PC-3 (cell line): ENCODE results near the gene HERC5. TPM values are rescaled to one million over a fixed set of nuclear protein-coding genes. Genes with fewer than 3 reads are reported as not detected.

Source experiments
- ATAC-seq: fragments of 200-7000 bp; cut with Tn5 transposase; 2 replicates; pipeline ENCODE4 v1.9.1; 2020; ENCODE audit warnings: mild to moderate bottlenecking, moderate library complexity
- BruUV-seq: library from RNA; stranded (reverse); fragments of 400-500 nt; replicated peaks from 2 replicates; lab custom pipeline; 2021; lab: Mats Ljungman, UMichigan
- CTCF ChIA-PET: fragments of 300-600 bp; sonication (Branson Sonifier 250); formaldehyde crosslinking; loops from one replicate; lab custom pipeline; 2022; ENCODE audit warnings: antibody characterized with exemption; lab: Charles Lee
- POLR2A ChIA-PET: fragments of 300-600 bp; sonication (Branson Sonifier 250); formaldehyde crosslinking; loops from one replicate; lab custom pipeline; 2022; ENCODE audit warnings: antibody characterized with exemption; ENCODE audit not compliant: unreplicated experiment; lab: Charles Lee
- DNase-seq: peaks from one replicate; pipeline ENCODE4 v3.0.0-alpha.2; 2015
- H2AFZ ChIP-seq: fragments of 300-600 bp; sonication (generic); 2 replicates; pipeline ENCODE4 v1.6.0; 2016; ENCODE audit warnings: antibody characterized with exemption, low read length
- H3F3A ChIP-seq: fragments of 300-600 bp; sonication (generic); one replicate; pipeline ENCODE4 v1.6.0; 2017; ENCODE audit warnings: antibody characterized with exemption, low read length, control low read depth, mild to moderate bottlenecking; ENCODE audit not compliant: unreplicated experiment
- H3K27ac ChIP-seq: fragments of 300-600 bp; sonication (generic); 2 replicates; pipeline ENCODE4 v1.5.1; 2016; ENCODE audit warnings: mild to moderate bottlenecking, low read length
- H3K27me3 ChIP-seq: fragments of 300-600 bp; sonication (generic); 2 replicates; pipeline ENCODE4 v1.6.1; 2016; ENCODE audit warnings: low read length, mixed read lengths
- H3K36me3 ChIP-seq: fragments of 300-600 bp; sonication (generic); 2 replicates; pipeline ENCODE4 v1.6.1; 2016; ENCODE audit warnings: low read depth, mixed run types, low read length, mixed read lengths
- H3K4me1 ChIP-seq: fragments of 300-600 bp; sonication (generic); 2 replicates; pipeline ENCODE4 v1.5.1; 2016; ENCODE audit warnings: low read length; ENCODE audit not compliant: insufficient read depth
- H3K4me2 ChIP-seq: fragments of 300-600 bp; sonication (generic); 2 replicates; pipeline ENCODE4 v1.6.0; 2016; ENCODE audit warnings: low read length
- H3K4me3 ChIP-seq: fragments of 300-600 bp; sonication (generic); 2 replicates; pipeline ENCODE4 v1.5.1; 2016; ENCODE audit warnings: mild to moderate bottlenecking, low read length, mixed read lengths
- H3K79me2 ChIP-seq: fragments of 300-600 bp; sonication (generic); 2 replicates; pipeline ENCODE4 v1.6.1; 2017; ENCODE audit warnings: low read length, mixed read lengths
- H3K9ac ChIP-seq: fragments of 300-600 bp; sonication (generic); 2 replicates; pipeline ENCODE4 v1.6.0; 2016; ENCODE audit warnings: mild to moderate bottlenecking, low read length
- H3K9me2 ChIP-seq: fragments of 300-600 bp; sonication (generic); replicated peaks from 2 replicates; pipeline ENCODE4 v1.6.1; 2016; ENCODE audit warnings: mixed run types, low read length, mixed read lengths
- H3K9me3 ChIP-seq: fragments of 300-600 bp; sonication (generic); 2 replicates; pipeline ENCODE4 v1.6.1; 2016; ENCODE audit warnings: low read length, mixed read lengths
- H4K20me1 ChIP-seq: fragments of 300-600 bp; sonication (generic); 2 replicates; pipeline ENCODE4 v1.6.1; 2016; ENCODE audit warnings: low read length, mixed read lengths
- EZH2 ChIP-seq: fragments of 300-600 bp; sonication (generic); IDR thresholded peaks from one replicate; pipeline ENCODE4 v1.6.1; 2017; ENCODE audit warnings: antibody characterized with exemption, mild to moderate bottlenecking, low read length; ENCODE audit not compliant: unreplicated experiment
- EZH2phosphoT487 ChIP-seq: fragments of 300-600 bp; sonication (generic); IDR thresholded peaks from 2 replicates; pipeline ENCODE4 v1.6.1; 2018; ENCODE audit warnings: mild to moderate bottlenecking, antibody characterized with exemption, low read length, borderline replicate concordance
- intact Hi-C: fragments of 100-400 bp; cut with micrococcal nuclease; formaldehyde crosslinking; loops from 2 replicates; pipeline ENCODE4 v1.9.0; 2023
- total RNA-seq: library from RNA; depleted of rRNA; stranded (reverse); fragments of >200 nt; gene quantifications from 2 replicates; pipeline ENCODE4 v1.2.3, GENCODE V29; 2014
- TF ChIP-seq, protein P1 (sequence below): fragments of 300-600 bp; sonication (generic); conservative IDR thresholded peaks from 2 replicates; pipeline ENCODE4 v1.5.1; 2017; ENCODE audit warnings: antibody characterized with exemption, low read depth, mild to moderate bottlenecking, low read length

The HERC5 gene
- total RNA-seq, 1 experiment from 2014 or later = 2.6 TPM

GRCh38 chr4:88409789-88410188 lies 47.1 kb upstream of the HERC5 start:
- BruUV-seq = no TSS peak
- H3K4me2 ChIP-seq = no peak overlapping the region

DNA sequence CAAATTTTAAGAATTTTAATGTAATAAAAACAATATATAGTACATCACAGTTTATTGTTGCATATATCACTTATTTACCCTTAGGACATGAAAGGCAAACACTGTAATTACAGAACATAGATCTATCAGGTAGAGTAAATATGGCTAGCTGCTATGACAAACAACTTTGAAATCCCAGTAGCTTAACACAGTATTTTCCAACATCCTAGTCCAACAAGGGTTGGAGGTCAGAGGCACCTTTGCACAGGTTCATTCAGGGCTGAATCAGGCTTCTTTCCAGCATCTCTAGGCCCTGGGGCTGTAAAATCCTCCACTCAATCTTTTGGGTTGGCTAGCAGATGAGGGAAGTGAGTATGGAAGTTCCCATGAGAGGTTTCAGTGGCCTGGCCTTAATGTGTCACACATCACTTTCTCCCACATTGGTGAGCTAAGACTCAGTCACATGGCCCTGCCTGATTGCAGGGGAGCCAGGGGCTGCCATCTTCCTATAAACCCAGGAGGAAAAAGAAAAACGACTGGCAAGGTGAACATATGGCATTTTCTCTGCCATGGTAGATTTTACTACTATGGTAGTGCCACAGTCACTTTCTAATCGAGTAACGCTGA lies 45.3 kb upstream of the HERC5 start:
- H3K9ac ChIP-seq = no peak overlapping the region
- BruUV-seq = no TSS peak

More at GRCh38 chr4:88409789-88410188, 47.1 kb upstream of the HERC5 start:
- Histone ChIP-seq H2AFZ (no peak overlapping the region), H4K20me1 (no peaks in the 10 kb centered on the region), H3F3A (no peaks in the 10 kb centered on the region), H3K9ac (no peak overlapping the region), H3K9me3 (no peaks in the 10 kb centered on the region), H3K79me2 (no peaks in the 10 kb centered on the region), H3K4me3 (no peak overlapping the region), H3K4me1 (no peaks in the 10 kb centered on the region), H3K36me3 (no peaks in the 10 kb centered on the region), H3K27me3 (no peaks in the 10 kb centered on the region), H3K27ac (no peak overlapping the region), H3K9me2 (no peaks in the 10 kb centered on the region)
- DNase-seq (no peak), ATAC-seq (no peak)
- ChIA-PET POLR2A (no interaction called here), CTCF (no interaction called here)
- intact Hi-C loops = no loop called here
- TF ChIP-seq EZH2 = no peak

DNA sequence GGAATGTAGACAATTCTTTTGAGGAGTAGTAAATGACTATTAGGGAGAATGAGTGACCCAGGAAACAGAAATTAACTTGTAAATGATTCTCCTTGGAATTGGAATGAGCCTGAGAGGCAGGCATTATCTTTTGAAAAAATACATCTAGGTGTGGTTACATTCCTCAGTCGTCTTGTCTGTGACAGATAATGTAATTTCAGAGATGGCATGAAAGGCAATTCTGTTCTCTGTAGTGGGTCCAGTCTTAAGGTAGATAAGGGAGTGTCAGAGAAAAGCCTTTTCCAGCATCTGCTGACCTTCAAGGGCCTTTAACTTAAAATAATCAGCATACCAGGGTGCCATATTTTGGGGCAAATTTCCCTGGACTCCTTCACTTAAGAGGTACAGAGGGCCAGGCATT lies 43.1 kb upstream of the HERC5 start:
- POLR2A ChIA-PET = no interaction called here
- no peaks in the 10 kb centered on the region for H3K9me2 ChIP-seq
- CTCF ChIA-PET = no interaction called here
- intact Hi-C loops = no loop called here
- H3K9ac ChIP-seq = no peak overlapping the region
- peaks cover 4% of the 10 kb centered on the region for H3K4me1 ChIP-seq
- no peaks in the 10 kb centered on the region for H3F3A ChIP-seq
- no peak overlapping the region for H3K27ac ChIP-seq
- no peaks in the 10 kb centered on the region for H3K36me3 ChIP-seq
- H3K4me2 ChIP-seq = no peak overlapping the region
- TF ChIP-seq EZH2phosphoT487 (no peak), EZH2 (no peak)
- TF ChIP-seq, protein P1, sequence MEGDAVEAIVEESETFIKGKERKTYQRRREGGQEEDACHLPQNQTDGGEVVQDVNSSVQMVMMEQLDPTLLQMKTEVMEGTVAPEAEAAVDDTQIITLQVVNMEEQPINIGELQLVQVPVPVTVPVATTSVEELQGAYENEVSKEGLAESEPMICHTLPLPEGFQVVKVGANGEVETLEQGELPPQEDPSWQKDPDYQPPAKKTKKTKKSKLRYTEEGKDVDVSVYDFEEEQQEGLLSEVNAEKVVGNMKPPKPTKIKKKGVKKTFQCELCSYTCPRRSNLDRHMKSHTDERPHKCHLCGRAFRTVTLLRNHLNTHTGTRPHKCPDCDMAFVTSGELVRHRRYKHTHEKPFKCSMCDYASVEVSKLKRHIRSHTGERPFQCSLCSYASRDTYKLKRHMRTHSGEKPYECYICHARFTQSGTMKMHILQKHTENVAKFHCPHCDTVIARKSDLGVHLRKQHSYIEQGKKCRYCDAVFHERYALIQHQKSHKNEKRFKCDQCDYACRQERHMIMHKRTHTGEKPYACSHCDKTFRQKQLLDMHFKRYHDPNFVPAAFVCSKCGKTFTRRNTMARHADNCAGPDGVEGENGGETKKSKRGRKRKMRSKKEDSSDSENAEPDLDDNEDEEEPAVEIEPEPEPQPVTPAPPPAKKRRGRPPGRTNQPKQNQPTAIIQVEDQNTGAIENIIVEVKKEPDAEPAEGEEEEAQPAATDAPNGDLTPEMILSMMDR = no peak
- DNase-seq = no peak
- H3K27me3 ChIP-seq = no peaks in the 10 kb centered on the region
- H3K9me3 ChIP-seq = no peaks in the 10 kb centered on the region
- H2AFZ ChIP-seq = no peak overlapping the region
- H4K20me1 ChIP-seq = no peaks in the 10 kb centered on the region
- H3K79me2 ChIP-seq = no peaks in the 10 kb centered on the region
- BruUV-seq = no TSS peak
- ATAC-seq = no peak
- H3K4me3 ChIP-seq = no peak overlapping the region

More for the DNA sequence above, 45.3 kb upstream of the HERC5 start:
- Histone ChIP-seq H3K4me1 (peaks cover 4% of the 10 kb centered on the region), H3K27me3 (no peaks in the 10 kb centered on the region), H2AFZ (no peak overlapping the region), H3K36me3 (no peaks in the 10 kb centered on the region), H3K9me3 (no peaks in the 10 kb centered on the region), H3K4me3 (no peak overlapping the region), H3K27ac (no peak overlapping the region), H4K20me1 (no peaks in the 10 kb centered on the region), H3F3A (no peaks in the 10 kb centered on the region), H3K9me2 (no peaks in the 10 kb centered on the region), H3K4me2 (no peak overlapping the region), H3K79me2 (no peaks in the 10 kb centered on the region)
- POLR2A ChIA-PET = no interaction called here
- intact Hi-C loops = no loop called here
- CTCF ChIA-PET = no interaction called here
- TF ChIP-seq, protein P1 = no peak
- TF ChIP-seq EZH2phosphoT487 (no peak), EZH2 (no peak)
- ATAC-seq (no peak), DNase-seq (no peak)
